KBM-7 (cell line): ENCODE data around the gene GDPD4.

Source experiments
- DNase-seq: peaks from one replicate; pipeline ENCODE4 v3.0.0-alpha.2; 2015
- in situ Hi-C: fragments of 300-500 bp; cut with MboI; formaldehyde crosslinking; loops from 2 replicates; pipeline ENCODE4 v1.14.3; 2020; ENCODE audit warnings: low sequenced_read_pairs, low pct_unique_long_range_greater_than_20kb, mixed read lengths

Gene GDPD4

DNA sequence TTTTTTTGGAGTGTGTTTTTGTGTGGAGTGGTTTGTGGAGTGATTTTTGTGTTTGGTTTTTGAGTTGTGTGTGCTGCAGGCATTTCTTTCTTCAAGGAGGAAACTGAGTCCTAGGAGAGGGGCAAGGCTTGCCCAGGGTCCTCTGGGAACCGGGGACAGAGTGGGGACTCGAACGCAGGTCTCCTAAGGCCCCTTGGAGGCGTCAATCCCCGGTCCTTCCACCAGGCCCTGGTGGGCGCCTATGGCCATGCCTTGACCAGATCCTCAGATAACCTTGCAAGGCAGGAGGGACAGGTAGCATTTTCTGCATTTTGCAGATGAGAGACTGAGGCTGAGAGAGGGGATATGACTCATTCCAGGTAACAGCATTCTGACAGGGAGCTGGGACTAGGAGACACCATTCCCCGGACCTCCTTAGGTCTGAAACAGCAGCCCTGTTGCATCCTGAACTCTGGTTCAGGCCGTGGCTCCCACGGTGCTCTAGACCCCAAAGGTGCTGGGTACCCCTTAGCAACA is 134.3 kb downstream of the GDPD4 start:
- in situ Hi-C loops: no loop called here
- DNase-seq: no peak
